ENCODE data around the gene DNAJC13.
A peak's percentile ranks its signal among the peaks of the same experiment; 100 is the strongest.

The DNAJC13 gene

GRCh38 chr3:132406587-132406986 is 10.7 kb upstream of the DNAJC13 start:
- no peak overlapping the region for H3K4me3 ChIP-seq (ENCODE audit: insufficient read length, low read depth)
- DNase-seq (ENCODE audit: low read depth, low spot score): no peak

GRCh38 chr3:132407025-132407424 is 10.3 kb upstream of the DNAJC13 start:
- Histone ChIP-seq H3K9ac (ENCODE audit: insufficient read length, low read depth) (no peak overlapping the region), H3K9me3 (ENCODE audit: insufficient read depth, low read length) (no peaks in the 10 kb centered on the region), H3K36me3 (ENCODE audit: insufficient read depth, insufficient read length, low read length) (no peaks in the 10 kb centered on the region), H3K4me1 (ENCODE audit: insufficient read depth, insufficient read length) (no peaks in the 10 kb centered on the region), H3K27me3 (ENCODE audit: insufficient read depth, insufficient read length) (no peaks in the 10 kb centered on the region), H3K4me3 (ENCODE audit: insufficient read length, low read depth) (no peak overlapping the region)
- DNase-seq (ENCODE audit: low read depth, low spot score): no peak
- TF ChIP-seq SUZ12 (IDR thresholded peaks at IDR 0.05; ENCODE audit: extremely low read depth, insufficient read depth, insufficient read length) (no peak), ZNF274 (IDR thresholded peaks at IDR 0.05; ENCODE audit: low read depth, low read length) (no peak), YY1 (IDR thresholded peaks at IDR 0.05; ENCODE audit: insufficient read depth, insufficient read length) (no peak)

More at GRCh38 chr3:132406587-132406986, 10.7 kb upstream of the DNAJC13 start:
- no peak overlapping the region for H3K9ac ChIP-seq (ENCODE audit: insufficient read length, low read depth)
- H3K36me3 ChIP-seq (ENCODE audit: insufficient read depth, insufficient read length, low read length): no peaks in the 10 kb centered on the region
- H3K27me3 ChIP-seq (ENCODE audit: insufficient read depth, insufficient read length): no peaks in the 10 kb centered on the region
- no peaks in the 10 kb centered on the region for H3K9me3 ChIP-seq (ENCODE audit: insufficient read depth, low read length)
- H3K4me1 ChIP-seq (ENCODE audit: insufficient read depth, insufficient read length): no peaks in the 10 kb centered on the region
- no peak for TF ChIP-seq ZNF274 (IDR thresholded peaks at IDR 0.05; ENCODE audit: low read depth, low read length)
- TF ChIP-seq YY1 (IDR thresholded peaks at IDR 0.05; ENCODE audit: insufficient read depth, insufficient read length): no peak

GRCh38 chr3:132414841-132415240 is 2.5 kb upstream of the DNAJC13 start:
- H3K4me3 ChIP-seq (ENCODE audit: insufficient read length, low read depth): no peak overlapping the region
- DNase-seq (ENCODE audit: low read depth, low spot score): no peak

GRCh38 chr3:132416161-132416560 is 1.1 kb upstream of the DNAJC13 start:
- Histone ChIP-seq H3K36me3 (ENCODE audit: insufficient read depth, insufficient read length, low read length) (peaks cover 5% of the 10 kb centered on the region), H3K4me1 (ENCODE audit: insufficient read depth, insufficient read length) (no peaks in the 10 kb centered on the region), H3K4me3 (ENCODE audit: insufficient read length, low read depth) (no peak overlapping the region), H3K9ac (ENCODE audit: insufficient read length, low read depth) (no peak overlapping the region), H3K27me3 (ENCODE audit: insufficient read depth, insufficient read length) (peaks cover 12% of the 10 kb centered on the region), H3K9me3 (ENCODE audit: insufficient read depth, low read length) (no peaks in the 10 kb centered on the region)
- DNase-seq (ENCODE audit: low read depth, low spot score): no peak
- TF ChIP-seq YY1 (IDR thresholded peaks at IDR 0.05; ENCODE audit: insufficient read depth, insufficient read length) (no peak), SUZ12 (IDR thresholded peaks at IDR 0.05; ENCODE audit: extremely low read depth, insufficient read depth, insufficient read length) (no peak), ZNF274 (IDR thresholded peaks at IDR 0.05; ENCODE audit: low read depth, low read length) (no peak)

More at GRCh38 chr3:132414841-132415240, 2.5 kb upstream of the DNAJC13 start:
- Histone ChIP-seq H3K9me3 (ENCODE audit: insufficient read depth, low read length) (no peaks in the 10 kb centered on the region), H3K36me3 (ENCODE audit: insufficient read depth, insufficient read length, low read length) (peaks cover 1% of the 10 kb centered on the region), H3K27me3 (ENCODE audit: insufficient read depth, insufficient read length) (peaks cover 12% of the 10 kb centered on the region), H3K9ac (ENCODE audit: insufficient read length, low read depth) (no peak overlapping the region), H3K4me1 (ENCODE audit: insufficient read depth, insufficient read length) (no peaks in the 10 kb centered on the region)
- no peak for TF ChIP-seq YY1 (IDR thresholded peaks at IDR 0.05; ENCODE audit: insufficient read depth, insufficient read length)
- no peak for TF ChIP-seq ZNF274 (IDR thresholded peaks at IDR 0.05; ENCODE audit: low read depth, low read length)
- TF ChIP-seq SUZ12 (IDR thresholded peaks at IDR 0.05; ENCODE audit: extremely low read depth, insufficient read depth, insufficient read length): no peak

- DNase-seq (ENCODE audit: low read depth, low spot score): peak; percentile 35
- peak overlapping the region; percentile 99 for H3K9ac ChIP-seq (ENCODE audit: insufficient read length, low read depth)
- H3K4me3 ChIP-seq (ENCODE audit: insufficient read length, low read depth): peak overlapping the region; percentile 98
- TF ChIP-seq YY1 (IDR thresholded peaks at IDR 0.05; ENCODE audit: insufficient read depth, insufficient read length) (no peak), ZNF274 (IDR thresholded peaks at IDR 0.05; ENCODE audit: low read depth, low read length) (no peak), SUZ12 (IDR thresholded peaks at IDR 0.05; ENCODE audit: extremely low read depth, insufficient read depth, insufficient read length) (no peak)
- no peaks in the 10 kb centered on the region for H3K9me3 ChIP-seq (ENCODE audit: insufficient read depth, low read length)
- no peaks in the 10 kb centered on the region for H3K4me1 ChIP-seq (ENCODE audit: insufficient read depth, insufficient read length)
- H3K36me3 ChIP-seq (ENCODE audit: insufficient read depth, insufficient read length, low read length): peaks cover 15% of the 10 kb centered on the region
- peaks cover 12% of the 10 kb centered on the region for H3K27me3 ChIP-seq (ENCODE audit: insufficient read depth, insufficient read length)
These were observed 551 bp downstream of the DNAJC13 start for GRCh38 chr3:132417695-132418411.

- DNase-seq (ENCODE audit: low read depth, low spot score): no peak
- Histone ChIP-seq H3K9me3 (ENCODE audit: insufficient read depth, low read length) (no peaks in the 10 kb centered on the region), H3K4me1 (ENCODE audit: insufficient read depth, insufficient read length) (no peaks in the 10 kb centered on the region), H3K27me3 (ENCODE audit: insufficient read depth, insufficient read length) (peaks cover 12% of the 10 kb centered on the region), H3K9ac (ENCODE audit: insufficient read length, low read depth) (peak overlapping the region; percentile 99), H3K36me3 (ENCODE audit: insufficient read depth, insufficient read length, low read length) (peaks cover 17% of the 10 kb centered on the region), H3K4me3 (ENCODE audit: insufficient read length, low read depth) (peak overlapping the region; percentile 98)
- no peak for TF ChIP-seq YY1 (IDR thresholded peaks at IDR 0.05; ENCODE audit: insufficient read depth, insufficient read length)
- no peak for TF ChIP-seq SUZ12 (IDR thresholded peaks at IDR 0.05; ENCODE audit: extremely low read depth, insufficient read depth, insufficient read length)
These were observed 1.6 kb downstream of the DNAJC13 start for GRCh38 chr3:132418916-132419315.

GRCh38 chr3:132421832-132422231 is 4.5 kb downstream of the DNAJC13 start:
- Histone ChIP-seq H3K36me3 (ENCODE audit: insufficient read depth, insufficient read length, low read length) (peaks cover 24% of the 10 kb centered on the region), H3K4me1 (ENCODE audit: insufficient read depth, insufficient read length) (no peaks in the 10 kb centered on the region), H3K27me3 (ENCODE audit: insufficient read depth, insufficient read length) (peaks cover under 1% of the 10 kb centered on the region), H3K9me3 (ENCODE audit: insufficient read depth, low read length) (no peaks in the 10 kb centered on the region), H3K9ac (ENCODE audit: insufficient read length, low read depth) (no peak overlapping the region), H3K4me3 (ENCODE audit: insufficient read length, low read depth) (no peak overlapping the region)
- no peak for TF ChIP-seq ZNF274 (IDR thresholded peaks at IDR 0.05; ENCODE audit: low read depth, low read length)
- no peak for TF ChIP-seq YY1 (IDR thresholded peaks at IDR 0.05; ENCODE audit: insufficient read depth, insufficient read length)
- no peak for TF ChIP-seq SUZ12 (IDR thresholded peaks at IDR 0.05; ENCODE audit: extremely low read depth, insufficient read depth, insufficient read length)
- DNase-seq (ENCODE audit: low read depth, low spot score): no peak
